Measurements from ENCODE around the gene COLEC12. TPM values are rescaled to one million over a fixed set of nuclear protein-coding genes. Genes with fewer than 3 reads are reported as not detected.

The COLEC12 gene
- total and polyA plus RNA-seq, 2 experiments from 2014 or later = 19.4 to 25.9 TPM

DNA sequence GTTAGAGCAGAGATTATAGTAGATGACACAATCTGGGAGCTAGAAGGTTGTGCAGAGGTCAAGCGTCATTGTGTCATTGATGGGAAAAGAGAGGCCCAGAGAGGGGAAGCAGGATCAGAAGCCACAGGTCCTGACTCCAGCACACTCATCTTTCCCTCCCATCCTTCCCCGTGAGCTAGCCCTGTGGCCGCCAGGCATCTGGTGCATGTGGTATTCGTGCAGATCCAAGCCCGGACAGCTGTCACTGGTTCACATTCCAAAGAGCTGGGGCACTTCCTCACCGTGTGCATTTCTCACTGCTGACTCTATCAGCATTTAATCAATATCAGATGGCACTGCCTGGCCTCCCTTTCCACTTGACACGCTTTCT, 138.6 kb downstream of the COLEC12 start:
- peak; percentile 98 for DNase-seq
- Histone ChIP-seq H4K20me1 (ENCODE audit: insufficient read depth) (no peaks in the 10 kb centered on the region), H3K9me3 (ENCODE audit: low read depth) (no peaks in the 10 kb centered on the region), H3K4me1 (ENCODE audit: insufficient read depth) (peaks cover 47% of the 10 kb centered on the region), H3K27ac (peak overlapping the region; percentile 93), H3K36me3 (ENCODE audit: low read depth) (no peaks in the 10 kb centered on the region), H3K79me2 (ENCODE audit: insufficient read depth) (no peaks in the 10 kb centered on the region), H3K27me3 (replicated peaks; ENCODE audit: insufficient read depth) (no peaks in the 10 kb centered on the region), H3F3A (ENCODE audit: insufficient read depth) (peaks cover 36% of the 10 kb centered on the region), H3K9ac (peak overlapping the region; percentile 73), H3K4me2 (ENCODE audit: unreplicated experiment) (peak overlapping the region; percentile 63), H3K9me2 (ENCODE audit: insufficient read depth) (0 out of 2 replicates have a peak, but pooled peaks cover 4% of the 10 kb centered on the region), H2AFZ (no peak overlapping the region), H3K4me3 (peak overlapping the region; percentile 44; the same call in 1 of the 2 replicates)
- in situ Hi-C loops (cut with MboI) = loop anchor here (10.0 kb wide), 1 partner anchor 93 kb away; no protein-coding TSS in a partner anchor
- TF ChIP-seq EZH2 (IDR thresholded peaks at IDR 0.05; ENCODE audit: insufficient read depth, poor library complexity, severe bottlenecking) (no peak), EZH2phosphoT487 (IDR thresholded peaks at IDR 0.05; ENCODE audit: insufficient read depth, low read depth) (no peak)
- WGBS, 2 experiments (ENCODE audit: low coverage in 1 of 2, low lambda C conversion rate in 2 of 2, missing lambda C conversion rate in 2 of 2) = 0 to 1% methylated on average over 7 of the region's 7 CpGs

- H3K9ac ChIP-seq = peak overlapping the region; percentile 69
- no peaks in the 10 kb centered on the region for H3K27me3 ChIP-seq (replicated peaks; ENCODE audit: insufficient read depth)
- H2AFZ ChIP-seq = peak overlapping the region; percentile 17; the same call in 1 of the 2 replicates
- no peaks in the 10 kb centered on the region for H3K36me3 ChIP-seq (ENCODE audit: low read depth)
- H3K27ac ChIP-seq = peak overlapping the region; percentile 93
- H3K9me2 ChIP-seq (ENCODE audit: insufficient read depth) = 0 out of 2 replicates have a peak, but pooled peaks cover 4% of the 10 kb centered on the region
- H3K4me3 ChIP-seq = no peak overlapping the region
- H3K4me1 ChIP-seq (ENCODE audit: insufficient read depth) = peaks cover 47% of the 10 kb centered on the region
- in situ Hi-C loops (cut with MboI) = loop anchor here (10.0 kb wide), 1 partner anchor 94 kb away; no protein-coding TSS in a partner anchor
- no peaks in the 10 kb centered on the region for H3K79me2 ChIP-seq (ENCODE audit: insufficient read depth)
- no peaks in the 10 kb centered on the region for H3K9me3 ChIP-seq (ENCODE audit: low read depth)
- H3K4me2 ChIP-seq (ENCODE audit: unreplicated experiment) = peak overlapping the region; percentile 56
- no peaks in the 10 kb centered on the region for H4K20me1 ChIP-seq (ENCODE audit: insufficient read depth)
- peaks cover 36% of the 10 kb centered on the region for H3F3A ChIP-seq (ENCODE audit: insufficient read depth)
- WGBS, 2 experiments (ENCODE audit: low coverage in 1 of 2, low lambda C conversion rate in 2 of 2, missing lambda C conversion rate in 2 of 2) = 95 to 96% methylated on average over 7 of the region's 7 CpGs
- DNase-seq = peak; percentile 19
- TF ChIP-seq EZH2phosphoT487 (IDR thresholded peaks at IDR 0.05; ENCODE audit: insufficient read depth, low read depth) (no peak), EZH2 (IDR thresholded peaks at IDR 0.05; ENCODE audit: insufficient read depth, poor library complexity, severe bottlenecking) (no peak)
These were observed 139.3 kb downstream of the COLEC12 start for GRCh38 chr18:361100-361732.

- no peaks in the 10 kb centered on the region for H4K20me1 ChIP-seq (ENCODE audit: insufficient read depth)
- no peak for TF ChIP-seq EZH2phosphoT487 (IDR thresholded peaks at IDR 0.05; ENCODE audit: insufficient read depth, low read depth)
- no peak for TF ChIP-seq EZH2 (IDR thresholded peaks at IDR 0.05; ENCODE audit: insufficient read depth, poor library complexity, severe bottlenecking)
- H3F3A ChIP-seq (ENCODE audit: insufficient read depth) = peaks cover 36% of the 10 kb centered on the region
- peaks cover 43% of the 10 kb centered on the region for H3K4me1 ChIP-seq (ENCODE audit: insufficient read depth)
- no peak overlapping the region for H3K4me2 ChIP-seq (ENCODE audit: unreplicated experiment)
- no peak overlapping the region for H3K4me3 ChIP-seq
- 96 to 100% methylated on average over 2 of the region's 2 CpGs for WGBS, 2 experiments (ENCODE audit: low coverage in 1 of 2, low lambda C conversion rate in 2 of 2, missing lambda C conversion rate in 2 of 2)
- 0 out of 2 replicates have a peak, but pooled peaks cover 4% of the 10 kb centered on the region for H3K9me2 ChIP-seq (ENCODE audit: insufficient read depth)
- no peaks in the 10 kb centered on the region for H3K79me2 ChIP-seq (ENCODE audit: insufficient read depth)
- in situ Hi-C loops (cut with MboI) = loop anchor here (10.0 kb wide), 1 partner anchor 94 kb away; no protein-coding TSS in a partner anchor
- H3K9ac ChIP-seq = no peak overlapping the region
- H2AFZ ChIP-seq = no peak overlapping the region
- H3K27ac ChIP-seq = no peak overlapping the region; the same call in 1 of the 2 replicates
- no peaks in the 10 kb centered on the region for H3K9me3 ChIP-seq (ENCODE audit: low read depth)
- DNase-seq = no peak
- no peaks in the 10 kb centered on the region for H3K27me3 ChIP-seq (replicated peaks; ENCODE audit: insufficient read depth)
- no peaks in the 10 kb centered on the region for H3K36me3 ChIP-seq (ENCODE audit: low read depth)
These were observed 139.8 kb downstream of the COLEC12 start for GRCh38 chr18:360676-361075.

- Histone ChIP-seq H3K9ac (no peak overlapping the region), H3K36me3 (ENCODE audit: low read depth) (no peaks in the 10 kb centered on the region), H3K9me3 (ENCODE audit: low read depth) (no peaks in the 10 kb centered on the region), H4K20me1 (ENCODE audit: insufficient read depth) (no peaks in the 10 kb centered on the region), H3K79me2 (ENCODE audit: insufficient read depth) (no peaks in the 10 kb centered on the region), H3K27ac (no peak overlapping the region), H3F3A (ENCODE audit: insufficient read depth) (peaks cover 17% of the 10 kb centered on the region), H3K4me2 (ENCODE audit: unreplicated experiment) (no peak overlapping the region), H3K4me1 (ENCODE audit: insufficient read depth) (peaks cover 20% of the 10 kb centered on the region), H3K4me3 (no peak overlapping the region), H2AFZ (no peak overlapping the region), H3K9me2 (ENCODE audit: insufficient read depth) (0 out of 2 replicates have a peak, but pooled peaks cover 4% of the 10 kb centered on the region), H3K27me3 (replicated peaks; ENCODE audit: insufficient read depth) (no peaks in the 10 kb centered on the region)
- 93 to 96% methylated on average over 2 of the region's 2 CpGs for WGBS, 2 experiments (ENCODE audit: low coverage in 1 of 2, low lambda C conversion rate in 2 of 2, missing lambda C conversion rate in 2 of 2)
- TF ChIP-seq EZH2phosphoT487 (IDR thresholded peaks at IDR 0.05; ENCODE audit: insufficient read depth, low read depth) (no peak), EZH2 (IDR thresholded peaks at IDR 0.05; ENCODE audit: insufficient read depth, poor library complexity, severe bottlenecking) (no peak)
- in situ Hi-C loops (cut with MboI) = no loop called here
- DNase-seq = no peak
These were observed 143.7 kb downstream of the COLEC12 start for GRCh38 chr18:356778-357177.

Measured in GM23248 (cell line).